HCT116 (cell line): Measurements from ENCODE around the gene PPM1D. TPM values are rescaled to one million over a fixed set of nuclear protein-coding genes. Genes with fewer than 3 reads are reported as not detected.

ENCODE experiments used
- ATAC-seq: fragments of 200-7000 bp; cut with Tn5 transposase; 2 replicates; pipeline ENCODE4 v1.9.1; 2020; ENCODE audit warnings: mild to moderate bottlenecking, moderate library complexity
- BruUV-seq: library from RNA; stranded (reverse); fragments of 400-500 nt; replicated peaks from 2 replicates; lab custom pipeline; 2021; lab: Mats Ljungman, UMichigan
- CTCF ChIA-PET: fragments of 300-600 bp; sonication (Branson Sonifier 250); formaldehyde crosslinking; loops from one replicate; lab custom pipeline; 2021; ENCODE audit warnings: antibody characterized with exemption; lab: Charles Lee
- POLR2A ChIA-PET: fragments of 300-600, 350-600 bp; sonication (Branson Sonifier 250); formaldehyde crosslinking; loops from one replicate; lab custom pipeline; 2021; ENCODE audit warnings: antibody characterized with exemption; lab: Charles Lee
- RAD21 ChIA-PET, 2 experiments: fragments of 300-600 bp; sonication (Branson Sonifier 250); formaldehyde crosslinking; loops; one replicate each; lab custom pipeline; 2023; ENCODE audit warnings: low total read pairs in 2 of 2; ENCODE audit not compliant: uncharacterized antibody in 2 of 2, unreplicated experiment in 2 of 2, low non-redundant PET in 1 of 2; lab: Charles Lee
- DNase-seq: peaks from one replicate; pipeline ENCODE4 v3.0.0-alpha.2; 2010; ENCODE audit warnings: low read depth, low spot score
- H2AFZ ChIP-seq: fragments of 200-600 bp; shearing (Covaris generic), sonication (generic); 2 replicates; pipeline ENCODE4 v1.6.1; 2017; ENCODE audit warnings: low read depth, mixed run types, mixed read lengths, antibody characterized with exemption, low read length; ENCODE audit not compliant: poor library complexity, severe bottlenecking
- H3K27ac ChIP-seq: 2 replicates; pipeline ENCODE4 v1.5.1; 2012; ENCODE audit warnings: low read depth, low read length
- H3K27me3 ChIP-seq: fragments of 200-600 bp; sonication (generic); 2 replicates; pipeline ENCODE4 v1.6.1; 2016; ENCODE audit warnings: mixed run types, low read length, mixed read lengths; ENCODE audit not compliant: insufficient read depth
- H3K36me3 ChIP-seq, 2 experiments: fragments of 200-500 bp in 1 of 2; fragments of 200-600 bp in 1 of 2; sonication (Bioruptor generic) in 1 of 2; sonication (generic) in 1 of 2; 2 replicates each; pipeline versions ENCODE4 v1.5.1 to v1.6.1; 2014 to 2016; ENCODE audit warnings: low read length in 2 of 2, inconsistent platforms in 1 of 2, mixed read lengths in 1 of 2, mixed run types in 1 of 2; ENCODE audit not compliant: insufficient read depth in 2 of 2, control insufficient read depth in 1 of 2
- H3K4me1 ChIP-seq, 2 experiments: fragments of 200-600 bp in 1 of 2; sonication (generic) in 1 of 2; 2 replicates each; pipeline versions ENCODE4 v1.5.1 to v1.6.1; 2012 to 2017; ENCODE audit warnings: low read length in 2 of 2, inconsistent platforms in 1 of 2, mild to moderate bottlenecking in 1 of 2, mixed read lengths in 1 of 2, mixed run types in 1 of 2, moderate library complexity in 1 of 2; ENCODE audit not compliant: insufficient read depth in 2 of 2, control insufficient read depth in 1 of 2
- H3K4me2 ChIP-seq: fragments of 200-600 bp; sonication (generic); 2 replicates; pipeline ENCODE4 v1.6.1; 2017; ENCODE audit warnings: mixed run types, low read length, mixed read lengths
- H3K4me3 ChIP-seq, 2 experiments: fragments of 200-600 bp in 1 of 2; sonication (generic) in 1 of 2; replicated peaks in 1 of 2; 2 replicates each; pipeline ENCODE4 v1.5.1; 2011 to 2016; ENCODE audit warnings: low read length in 2 of 2, control low read depth in 1 of 2, low read depth in 1 of 2, mild to moderate bottlenecking in 1 of 2, mixed read lengths in 1 of 2, mixed run types in 1 of 2
- H3K79me2 ChIP-seq: fragments of 200-600 bp; sonication (generic); 2 replicates; pipeline ENCODE4 v1.6.1; 2017; ENCODE audit warnings: mild to moderate bottlenecking, mixed run types, low read length, moderate library complexity, mixed read lengths; ENCODE audit not compliant: insufficient read depth
- H3K9ac ChIP-seq: fragments of 200-600 bp; sonication (generic); 2 replicates; pipeline ENCODE4 v1.6.1; 2016; ENCODE audit warnings: low read length, mixed read lengths
- H3K9me2 ChIP-seq: fragments of 200-600 bp; sonication (generic), shearing (Covaris generic); 2 replicates; pipeline ENCODE4 v1.6.1; 2017; ENCODE audit warnings: mixed run types, mild to moderate bottlenecking, moderate library complexity; ENCODE audit not compliant: insufficient read depth
- H3K9me3 ChIP-seq, 2 experiments: fragments of 200-500 bp in 1 of 2; fragments of 200-600 bp in 1 of 2; sonication (Bioruptor generic) in 1 of 2; sonication (generic) in 1 of 2; 2 replicates each; pipeline ENCODE4 v1.6.1; 2014 to 2017; ENCODE audit warnings: low read length in 2 of 2, mixed read lengths in 2 of 2, inconsistent platforms in 1 of 2, low read depth in 1 of 2, mild to moderate bottlenecking in 1 of 2, mixed run types in 1 of 2, moderate library complexity in 1 of 2; ENCODE audit not compliant: control insufficient read depth in 1 of 2, insufficient read depth in 1 of 2
- H4K20me1 ChIP-seq: fragments of 200-600 bp; sonication (generic), shearing (Covaris generic); 2 replicates; pipeline ENCODE4 v1.6.1; 2017; ENCODE audit warnings: mixed run types, mild to moderate bottlenecking, moderate library complexity; ENCODE audit not compliant: insufficient read depth
- CBX3 ChIP-seq: IDR thresholded peaks from 2 replicates; pipeline ENCODE4 v1.6.1; 2012; ENCODE audit warnings: low read depth
- EGR1 ChIP-seq: IDR thresholded peaks from 2 replicates; pipeline ENCODE4 v1.6.1; 2012; ENCODE audit warnings: low read depth
- ELF1 ChIP-seq: IDR thresholded peaks from 2 replicates; pipeline ENCODE4 v1.6.1; 2012; ENCODE audit warnings: low read depth, borderline replicate concordance
- EZH2 ChIP-seq: fragments of 200-600 bp; sonication (generic); IDR thresholded peaks from 2 replicates; pipeline ENCODE4 v1.6.1; 2017; ENCODE audit warnings: antibody characterized with exemption, mixed run types
- EZH2phosphoT487 ChIP-seq: fragments of 200-600 bp; IDR thresholded peaks from 2 replicates; pipeline ENCODE4 v1.6.1; 2018; ENCODE audit warnings: antibody characterized with exemption, borderline replicate concordance
- FOSL1 ChIP-seq: IDR thresholded peaks from 2 replicates; pipeline ENCODE4 v1.6.1; 2012; ENCODE audit warnings: low read depth
- JUND ChIP-seq: IDR thresholded peaks from 2 replicates; pipeline ENCODE4 v1.6.1; 2012
- POLR2A ChIP-seq: IDR thresholded peaks from 2 replicates; pipeline ENCODE4 v1.7.0; 2011; ENCODE audit warnings: borderline replicate concordance; ENCODE audit not compliant: insufficient read depth, insufficient read length; ENCODE audit errors: extremely low read depth
- SIN3A ChIP-seq: IDR thresholded peaks from 2 replicates; pipeline ENCODE4 v1.6.1; 2012; ENCODE audit warnings: low read depth
- SP1 ChIP-seq: IDR thresholded peaks from 2 replicates; pipeline ENCODE4 v1.6.1; 2012; ENCODE audit warnings: low read depth
- SRF ChIP-seq: IDR thresholded peaks from 2 replicates; pipeline ENCODE4 v1.6.1; 2012; ENCODE audit warnings: low read depth
- TCF7L2 ChIP-seq: IDR thresholded peaks from 2 replicates; pipeline ENCODE4 v1.7.0; 2011; ENCODE audit warnings: borderline replicate concordance, inconsistent platforms; ENCODE audit not compliant: insufficient read depth, insufficient read length; ENCODE audit errors: extremely low read depth
- ZFX ChIP-seq: fragments of 450-650 bp; IDR thresholded peaks from 2 replicates; pipeline ENCODE4 v1.6.1; 2017
- intact Hi-C: fragments of 100-400 bp; cut with micrococcal nuclease; formaldehyde crosslinking; loops from 2 replicates; pipeline ENCODE4 v1.10.0; 2022
- total RNA-seq: library from RNA; stranded (reverse); gene quantifications from one replicate; pipeline ENCODE4 v1.2.1, GENCODE V29; 2021; ENCODE audit not compliant: unreplicated experiment
- TF ChIP-seq, protein P1 (sequence below): IDR thresholded peaks from 2 replicates; pipeline ENCODE4 v1.6.1; 2011; ENCODE audit warnings: mild to moderate bottlenecking, low read length, moderate library complexity; ENCODE audit not compliant: insufficient replicate concordance; ENCODE audit errors: extremely low read depth
- TF ChIP-seq, protein P2 (sequence below): IDR thresholded peaks from 2 replicates; pipeline ENCODE4 v1.6.1; 2012; ENCODE audit warnings: low read depth
- TF ChIP-seq, protein P3 (sequence below): IDR thresholded peaks from 2 replicates; pipeline ENCODE4 v1.6.1; 2012
- TF ChIP-seq, protein P4 (sequence below), 3 experiments: fragments of 200-600 bp in 1 of 3; sonication (generic) in 1 of 3; IDR thresholded peaks in 2 of 3; conservative IDR thresholded peaks in 1 of 3; 2 replicates each; pipeline ENCODE4 v1.5.1; 2012 to 2017; ENCODE audit warnings: low read depth in 2 of 3, low read length in 2 of 3, antibody characterized with exemption in 1 of 3, borderline replicate concordance in 1 of 3, control low read depth in 1 of 3, mild to moderate bottlenecking in 1 of 3, mixed read lengths in 1 of 3, mixed run types in 1 of 3, moderate library complexity in 1 of 3; ENCODE audit not compliant: insufficient read depth in 1 of 3

PPM1D gene
- total RNA-seq, 1 experiment from 2014 or later: 29.1 TPM

DNA sequence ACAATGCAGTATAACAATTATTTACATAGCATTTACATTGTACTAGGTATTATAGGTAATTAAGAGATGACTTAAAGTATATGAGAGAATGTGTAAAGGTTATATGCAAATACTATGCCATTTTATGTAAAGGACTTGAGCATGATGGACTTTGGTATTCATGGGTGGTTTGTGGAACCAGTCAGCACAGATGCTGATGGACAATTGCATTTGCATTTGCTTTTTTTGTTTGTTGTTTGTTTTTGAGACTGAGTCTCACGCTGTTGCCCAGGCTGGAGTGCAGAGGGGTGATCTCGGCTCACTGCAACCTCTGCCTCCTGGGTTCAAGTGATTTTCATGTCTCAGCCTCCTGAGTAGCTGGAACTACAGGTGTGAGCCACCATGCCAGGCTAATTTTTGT lies 113.6 kb downstream of the PPM1D start:
- no peaks in the 10 kb centered on the region for H3K9me2 ChIP-seq
- POLR2A ChIA-PET: no interaction called here
- TF ChIP-seq, protein P1, sequence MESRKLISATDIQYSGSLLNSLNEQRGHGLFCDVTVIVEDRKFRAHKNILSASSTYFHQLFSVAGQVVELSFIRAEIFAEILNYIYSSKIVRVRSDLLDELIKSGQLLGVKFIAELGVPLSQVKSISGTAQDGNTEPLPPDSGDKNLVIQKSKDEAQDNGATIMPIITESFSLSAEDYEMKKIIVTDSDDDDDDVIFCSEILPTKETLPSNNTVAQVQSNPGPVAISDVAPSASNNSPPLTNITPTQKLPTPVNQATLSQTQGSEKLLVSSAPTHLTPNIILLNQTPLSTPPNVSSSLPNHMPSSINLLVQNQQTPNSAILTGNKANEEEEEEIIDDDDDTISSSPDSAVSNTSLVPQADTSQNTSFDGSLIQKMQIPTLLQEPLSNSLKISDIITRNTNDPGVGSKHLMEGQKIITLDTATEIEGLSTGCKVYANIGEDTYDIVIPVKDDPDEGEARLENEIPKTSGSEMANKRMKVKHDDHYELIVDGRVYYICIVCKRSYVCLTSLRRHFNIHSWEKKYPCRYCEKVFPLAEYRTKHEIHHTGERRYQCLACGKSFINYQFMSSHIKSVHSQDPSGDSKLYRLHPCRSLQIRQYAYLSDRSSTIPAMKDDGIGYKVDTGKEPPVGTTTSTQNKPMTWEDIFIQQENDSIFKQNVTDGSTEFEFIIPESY: no peak
- TF ChIP-seq, protein P2, sequence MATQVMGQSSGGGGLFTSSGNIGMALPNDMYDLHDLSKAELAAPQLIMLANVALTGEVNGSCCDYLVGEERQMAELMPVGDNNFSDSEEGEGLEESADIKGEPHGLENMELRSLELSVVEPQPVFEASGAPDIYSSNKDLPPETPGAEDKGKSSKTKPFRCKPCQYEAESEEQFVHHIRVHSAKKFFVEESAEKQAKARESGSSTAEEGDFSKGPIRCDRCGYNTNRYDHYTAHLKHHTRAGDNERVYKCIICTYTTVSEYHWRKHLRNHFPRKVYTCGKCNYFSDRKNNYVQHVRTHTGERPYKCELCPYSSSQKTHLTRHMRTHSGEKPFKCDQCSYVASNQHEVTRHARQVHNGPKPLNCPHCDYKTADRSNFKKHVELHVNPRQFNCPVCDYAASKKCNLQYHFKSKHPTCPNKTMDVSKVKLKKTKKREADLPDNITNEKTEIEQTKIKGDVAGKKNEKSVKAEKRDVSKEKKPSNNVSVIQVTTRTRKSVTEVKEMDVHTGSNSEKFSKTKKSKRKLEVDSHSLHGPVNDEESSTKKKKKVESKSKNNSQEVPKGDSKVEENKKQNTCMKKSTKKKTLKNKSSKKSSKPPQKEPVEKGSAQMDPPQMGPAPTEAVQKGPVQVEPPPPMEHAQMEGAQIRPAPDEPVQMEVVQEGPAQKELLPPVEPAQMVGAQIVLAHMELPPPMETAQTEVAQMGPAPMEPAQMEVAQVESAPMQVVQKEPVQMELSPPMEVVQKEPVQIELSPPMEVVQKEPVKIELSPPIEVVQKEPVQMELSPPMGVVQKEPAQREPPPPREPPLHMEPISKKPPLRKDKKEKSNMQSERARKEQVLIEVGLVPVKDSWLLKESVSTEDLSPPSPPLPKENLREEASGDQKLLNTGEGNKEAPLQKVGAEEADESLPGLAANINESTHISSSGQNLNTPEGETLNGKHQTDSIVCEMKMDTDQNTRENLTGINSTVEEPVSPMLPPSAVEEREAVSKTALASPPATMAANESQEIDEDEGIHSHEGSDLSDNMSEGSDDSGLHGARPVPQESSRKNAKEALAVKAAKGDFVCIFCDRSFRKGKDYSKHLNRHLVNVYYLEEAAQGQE: no peak
- TF ChIP-seq ELF1 (no peak), POLR2A (no peak), ZFX (no peak), FOSL1 (no peak), EGR1 (no peak), JUND (no peak), EZH2 (no peak), EZH2phosphoT487 (no peak), SRF (no peak), TCF7L2 (no peak), SP1 (no peak), SIN3A (no peak), CBX3 (no peak)
- TF ChIP-seq, protein P3, sequence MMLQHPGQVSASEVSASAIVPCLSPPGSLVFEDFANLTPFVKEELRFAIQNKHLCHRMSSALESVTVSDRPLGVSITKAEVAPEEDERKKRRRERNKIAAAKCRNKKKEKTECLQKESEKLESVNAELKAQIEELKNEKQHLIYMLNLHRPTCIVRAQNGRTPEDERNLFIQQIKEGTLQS: no peak
- TF ChIP-seq, protein P4, sequence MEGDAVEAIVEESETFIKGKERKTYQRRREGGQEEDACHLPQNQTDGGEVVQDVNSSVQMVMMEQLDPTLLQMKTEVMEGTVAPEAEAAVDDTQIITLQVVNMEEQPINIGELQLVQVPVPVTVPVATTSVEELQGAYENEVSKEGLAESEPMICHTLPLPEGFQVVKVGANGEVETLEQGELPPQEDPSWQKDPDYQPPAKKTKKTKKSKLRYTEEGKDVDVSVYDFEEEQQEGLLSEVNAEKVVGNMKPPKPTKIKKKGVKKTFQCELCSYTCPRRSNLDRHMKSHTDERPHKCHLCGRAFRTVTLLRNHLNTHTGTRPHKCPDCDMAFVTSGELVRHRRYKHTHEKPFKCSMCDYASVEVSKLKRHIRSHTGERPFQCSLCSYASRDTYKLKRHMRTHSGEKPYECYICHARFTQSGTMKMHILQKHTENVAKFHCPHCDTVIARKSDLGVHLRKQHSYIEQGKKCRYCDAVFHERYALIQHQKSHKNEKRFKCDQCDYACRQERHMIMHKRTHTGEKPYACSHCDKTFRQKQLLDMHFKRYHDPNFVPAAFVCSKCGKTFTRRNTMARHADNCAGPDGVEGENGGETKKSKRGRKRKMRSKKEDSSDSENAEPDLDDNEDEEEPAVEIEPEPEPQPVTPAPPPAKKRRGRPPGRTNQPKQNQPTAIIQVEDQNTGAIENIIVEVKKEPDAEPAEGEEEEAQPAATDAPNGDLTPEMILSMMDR (IDR thresholded peaks at IDR 0.05 in 2 of 3, conservative IDR thresholded peaks at IDR 0.05 in 1 of 3; ENCODE audit: borderline replicate concordance in 1 of 3, insufficient read depth in 1 of 3, low read depth in 2 of 3, low read length in 2 of 3): no peak
- TF ChIP-seq, all 23 proteins: peak for 0
- Histone ChIP-seq H3K4me1 (no peaks in the 10 kb centered on the region), H3K36me3 (no peaks in the 10 kb centered on the region), H4K20me1 (no peaks in the 10 kb centered on the region), H3K9me3 (no peaks in the 10 kb centered on the region), H2AFZ (no peak overlapping the region), H3K27ac (no peak overlapping the region), H3K79me2 (no peaks in the 10 kb centered on the region), H3K27me3 (no peaks in the 10 kb centered on the region), H3K4me2 (no peak overlapping the region), H3K4me3 (no peak overlapping the region), H3K9ac (no peak overlapping the region)
- ChIA-PET RAD21 (no interaction called here), CTCF (no interaction called here)
- ATAC-seq (no peak), DNase-seq (no peak)
- BruUV-seq: no TSS peak
- intact Hi-C loops: no loop called here
